Fibroblast of lung (primary cell): ENCODE results near the gene PON3. TPM values are rescaled to one million over a fixed set of nuclear protein-coding genes. Genes with fewer than 3 reads are reported as not detected.
"Not testable (repeated sequence)": the region's sequence is repeated elsewhere in the genome, so short reads cannot be mapped to it uniquely, and the experiment has no call there.

Experiments
- DNase-seq, 2 donors: peaks; one replicate each; pipeline versions ENCODE4 v3.0.0 to v3.0.0-alpha.2; 2010; ENCODE audit warnings: low read depth in 2 of 2
- H2AFZ ChIP-seq: 2 replicates; pipeline ENCODE4 v1.5.1; 2012; ENCODE audit warnings: low read length, control low read depth, inconsistent platforms
- H3K27ac ChIP-seq: 2 replicates; pipeline ENCODE4 v1.5.1; 2011; ENCODE audit warnings: low read length, control low read depth; ENCODE audit not compliant: insufficient read depth
- H3K27me3 ChIP-seq: 2 replicates; pipeline ENCODE4 v1.5.1; 2011; ENCODE audit warnings: mild to moderate bottlenecking, low read length; ENCODE audit not compliant: control insufficient read depth, insufficient read depth
- H3K36me3 ChIP-seq: 2 replicates; pipeline ENCODE4 v1.5.1; 2011; ENCODE audit warnings: low read length; ENCODE audit not compliant: control insufficient read depth, insufficient read depth
- H3K4me1 ChIP-seq: 2 replicates; pipeline ENCODE4 v1.5.1; 2011; ENCODE audit warnings: low read length; ENCODE audit not compliant: control insufficient read depth, insufficient read depth; ENCODE audit errors: extremely low read depth
- H3K4me2 ChIP-seq: 2 replicates; pipeline ENCODE4 v1.5.1; 2011; ENCODE audit warnings: low read length, control low read depth; ENCODE audit not compliant: insufficient read depth; ENCODE audit errors: extremely low read depth
- H3K4me3 ChIP-seq, 4 experiments: fragments of 200-600 bp in 1 of 4; sonication (generic) in 1 of 4; replicated peaks in 1 of 4; 2 replicates each; pipeline ENCODE4 v1.5.1; 2011 to 2016; ENCODE audit warnings: low read length in 4 of 4, low read depth in 3 of 4, mild to moderate bottlenecking in 3 of 4, control low read depth in 2 of 4, inconsistent platforms in 1 of 4, mixed read lengths in 1 of 4; ENCODE audit not compliant: insufficient read depth in 1 of 4; ENCODE audit errors: control extremely low read depth in 1 of 4
- H3K79me2 ChIP-seq: 2 replicates; pipeline ENCODE4 v1.5.1; 2012; ENCODE audit warnings: mild to moderate bottlenecking, low read length, inconsistent platforms; ENCODE audit not compliant: control insufficient read depth, insufficient read depth
- H3K9ac ChIP-seq: 2 replicates; pipeline ENCODE4 v1.5.1; 2011; ENCODE audit warnings: mild to moderate bottlenecking, low read length, control low read depth; ENCODE audit not compliant: insufficient read depth
- H3K9me3 ChIP-seq: 2 replicates; pipeline ENCODE4 v1.5.1; 2012; ENCODE audit warnings: low read depth, low read length; ENCODE audit not compliant: control insufficient read depth, insufficient read depth
- H4K20me1 ChIP-seq: 2 replicates; pipeline ENCODE4 v1.5.1; 2011; ENCODE audit warnings: low read length; ENCODE audit not compliant: control insufficient read depth, insufficient read depth; ENCODE audit errors: extremely low read depth
- CTCF ChIP-seq, 2 donors: IDR thresholded peaks in 1 of 2; conservative IDR thresholded peaks in 1 of 2; 1 replicate in 1 of 2; 2 replicates in 1 of 2; pipeline ENCODE4 v1.5.1; 2011 to 2012; ENCODE audit warnings: low read length in 2 of 2, control low read depth in 1 of 2, inconsistent platforms in 1 of 2, low read depth in 1 of 2, mild to moderate bottlenecking in 1 of 2
- EZH2 ChIP-seq: IDR thresholded peaks from 2 replicates; pipeline ENCODE4 v1.5.1; 2012; ENCODE audit warnings: low read length, control low read depth, mild to moderate bottlenecking; ENCODE audit errors: missing control alignments
- polyA plus RNA-seq, 2 donors: library from polyadenylated mRNA; depleted of rRNA in 1 of 2; stranded (reverse) in 1 of 2; unstranded in 1 of 2; fragments of >200 nt; gene quantifications; 2 replicates each; pipeline ENCODE4 v1.2.1, GENCODE V29; 2011 to 2012; ENCODE audit warnings: missing spikeins in 1 of 2
- total RNA-seq: library from RNA; depleted of rRNA; stranded (reverse); fragments of >200 nt; gene quantifications from 2 replicates; pipeline ENCODE4 v1.2.1, GENCODE V29; 2014

PON3 gene
- total and polyA plus RNA-seq, 2 donors (not counting 1 experiment from before 2014, with no cell fraction given): under 0.01 to 0.50 TPM

GRCh38 chr7:95389516-95389915 is 6.7 kb downstream of the PON3 start:
- Histone ChIP-seq H3K27ac (no peak overlapping the region), H3K36me3 (no peaks in the 10 kb centered on the region)

GRCh38 chr7:95379457-95379856 is 16.7 kb downstream of the PON3 start:
- not testable (repeated sequence) for H3K27ac ChIP-seq, H3K4me3 ChIP-seq, H3K4me1 ChIP-seq, H4K20me1 ChIP-seq, H3K4me2 ChIP-seq, H3K36me3 ChIP-seq, H3K9me3 ChIP-seq, H2AFZ ChIP-seq, H3K9ac ChIP-seq, H3K27me3 ChIP-seq, H3K79me2 ChIP-seq, DNase-seq

More at GRCh38 chr7:95389516-95389915, 6.7 kb downstream of the PON3 start:
- TF ChIP-seq EZH2: no peak
- no peak for TF ChIP-seq CTCF (conservative IDR thresholded peaks at IDR 0.05 in 1 of 2, IDR thresholded peaks at IDR 0.05 in 1 of 2; ENCODE audit: low read depth in 1 of 2, low read length in 2 of 2)
- no peaks in the 10 kb centered on the region for H3K9me3 ChIP-seq
- H3K4me3 ChIP-seq: no peak overlapping the region
- no peak for DNase-seq
- no peak overlapping the region for H3K4me2 ChIP-seq
- no peaks in the 10 kb centered on the region for H3K79me2 ChIP-seq
- H4K20me1 ChIP-seq: no peaks in the 10 kb centered on the region
- no peaks in the 10 kb centered on the region for H3K4me1 ChIP-seq
- H3K27me3 ChIP-seq: no peaks in the 10 kb centered on the region
- no peak overlapping the region for H3K9ac ChIP-seq
- H2AFZ ChIP-seq: no peak overlapping the region

- no peaks in the 10 kb centered on the region for H3K4me1 ChIP-seq
- TF ChIP-seq EZH2 (no peak), CTCF (conservative IDR thresholded peaks at IDR 0.05 in 1 of 2, IDR thresholded peaks at IDR 0.05 in 1 of 2; ENCODE audit: low read depth in 1 of 2, low read length in 2 of 2) (no peak)
- no peak overlapping the region for H3K4me2 ChIP-seq
- no peak for DNase-seq
- no peaks in the 10 kb centered on the region for H4K20me1 ChIP-seq
- no peak overlapping the region for H2AFZ ChIP-seq
- H3K9me3 ChIP-seq: no peaks in the 10 kb centered on the region
- no peak overlapping the region for H3K27ac ChIP-seq
- H3K79me2 ChIP-seq: no peaks in the 10 kb centered on the region
- no peak overlapping the region for H3K9ac ChIP-seq
- no peaks in the 10 kb centered on the region for H3K27me3 ChIP-seq
- no peaks in the 10 kb centered on the region for H3K36me3 ChIP-seq
- no peak overlapping the region for H3K4me3 ChIP-seq
Observed at GRCh38 chr7:95376632-95377400, 19.4 kb downstream of the PON3 start.
